ENCODE results near the gene FAM181A. TPM values are rescaled to one million over a fixed set of nuclear protein-coding genes. Genes with fewer than 3 reads are reported as not detected.

FAM181A gene
- total RNA-seq, 1 experiment from 2014 or later: not detected

DNA sequence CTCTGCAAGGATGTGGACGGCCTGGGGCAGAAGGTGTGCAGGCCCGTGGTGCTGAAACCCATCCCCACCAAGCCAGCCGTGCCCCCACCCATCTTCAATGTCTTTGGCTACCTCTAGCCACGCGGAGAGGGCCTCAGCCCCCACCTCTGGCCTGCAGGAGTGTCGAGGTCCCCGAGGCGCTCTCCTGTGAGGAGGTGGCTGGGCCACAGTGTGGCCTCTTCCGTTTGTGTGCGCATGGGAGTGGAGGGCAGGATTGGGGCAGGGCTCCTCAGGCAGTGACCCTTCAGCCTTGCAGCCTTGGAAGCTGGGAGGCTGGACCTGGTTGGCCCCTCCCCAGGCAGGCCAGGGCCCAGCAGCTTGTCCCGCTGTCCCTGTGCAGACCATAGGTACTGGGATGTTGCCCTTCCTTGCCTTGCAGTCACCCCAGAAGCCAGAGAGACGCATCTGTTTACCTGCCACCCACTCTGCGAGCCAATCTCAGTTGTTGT, 1.9 kb downstream of the FAM181A start:
- no peak overlapping the region for H2BK15ac ChIP-seq (ENCODE audit: low read depth, low read length)
- Mint-ChIP-seq H3K9me3 (no peaks in the 10 kb centered on the region), H3K27ac (no peak overlapping the region), H3K4me3 (no peak overlapping the region), H3K27me3 (ENCODE audit: low read depth) (no peaks in the 10 kb centered on the region; the same call in 1 of the 2 replicates), H3K4me1 (peaks cover 0 to under 1% of the 10 kb centered on the region in 2 experiments; a peak in 2 of 4 replicates), H3K36me3 (ENCODE audit: insufficient read depth in 1 of 3, low read depth in 3 of 3) (no peaks in the 10 kb centered on the region)
- H3K23ac ChIP-seq (ENCODE audit: insufficient read length, low read depth, low read length): no peak overlapping the region
- H4K8ac ChIP-seq (replicated peaks; ENCODE audit: insufficient read length, low read depth, low read length): no peak overlapping the region
- no peak overlapping the region for H2AK5ac ChIP-seq (ENCODE audit: insufficient read length, low read length)
- H4K5ac ChIP-seq (ENCODE audit: insufficient read length, low read depth, low read length): no peak overlapping the region
- TF ChIP-seq, protein P1, sequence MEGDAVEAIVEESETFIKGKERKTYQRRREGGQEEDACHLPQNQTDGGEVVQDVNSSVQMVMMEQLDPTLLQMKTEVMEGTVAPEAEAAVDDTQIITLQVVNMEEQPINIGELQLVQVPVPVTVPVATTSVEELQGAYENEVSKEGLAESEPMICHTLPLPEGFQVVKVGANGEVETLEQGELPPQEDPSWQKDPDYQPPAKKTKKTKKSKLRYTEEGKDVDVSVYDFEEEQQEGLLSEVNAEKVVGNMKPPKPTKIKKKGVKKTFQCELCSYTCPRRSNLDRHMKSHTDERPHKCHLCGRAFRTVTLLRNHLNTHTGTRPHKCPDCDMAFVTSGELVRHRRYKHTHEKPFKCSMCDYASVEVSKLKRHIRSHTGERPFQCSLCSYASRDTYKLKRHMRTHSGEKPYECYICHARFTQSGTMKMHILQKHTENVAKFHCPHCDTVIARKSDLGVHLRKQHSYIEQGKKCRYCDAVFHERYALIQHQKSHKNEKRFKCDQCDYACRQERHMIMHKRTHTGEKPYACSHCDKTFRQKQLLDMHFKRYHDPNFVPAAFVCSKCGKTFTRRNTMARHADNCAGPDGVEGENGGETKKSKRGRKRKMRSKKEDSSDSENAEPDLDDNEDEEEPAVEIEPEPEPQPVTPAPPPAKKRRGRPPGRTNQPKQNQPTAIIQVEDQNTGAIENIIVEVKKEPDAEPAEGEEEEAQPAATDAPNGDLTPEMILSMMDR (conservative IDR thresholded peaks at IDR 0.05): no peak
- no peak overlapping the region for H2BK120ac ChIP-seq (ENCODE audit: low read depth, low read length, poor library complexity, severe bottlenecking)
- H3K79me2 ChIP-seq (ENCODE audit: insufficient read depth, low read length): no peaks in the 10 kb centered on the region
- H3K79me1 ChIP-seq (ENCODE audit: insufficient read depth, low read depth, low read length, poor library complexity, severe bottlenecking): no peaks in the 10 kb centered on the region
- H4K20me1 ChIP-seq (ENCODE audit: control insufficient read depth, insufficient read depth, insufficient read length): no peaks in the 10 kb centered on the region
- H3K23me2 ChIP-seq (ENCODE audit: insufficient read length, low read depth, low read length, poor library complexity, severe bottlenecking): no peaks in the 10 kb centered on the region
- H2BK5ac ChIP-seq (ENCODE audit: insufficient read length, low read length): no peak overlapping the region
- no peak overlapping the region for H3K4ac ChIP-seq (ENCODE audit: low read depth, low read length)
- no peaks in the 10 kb centered on the region for H3K27me3 ChIP-seq (ENCODE audit: insufficient read depth, low read length)
- H3K9ac ChIP-seq (ENCODE audit: extremely low read depth, insufficient read length, low read length): no peak overlapping the region
- no peak overlapping the region for H3K56ac ChIP-seq (ENCODE audit: insufficient read length, low read depth, low read length)
- no peak overlapping the region for H3K27ac ChIP-seq (ENCODE audit: insufficient read length, low read depth, low read length)
- H3T11ph ChIP-seq (ENCODE audit: low read length): no peak overlapping the region
- no peak overlapping the region for H2BK12ac ChIP-seq (ENCODE audit: insufficient read length, low read depth, low read length)
- no peak overlapping the region for H3K4me2 ChIP-seq (ENCODE audit: insufficient read depth, insufficient read length, low read length)
- H2AFZ ChIP-seq (ENCODE audit: low read length): no peak overlapping the region
- H3K18ac ChIP-seq (ENCODE audit: insufficient read length, low read depth, low read length): no peak overlapping the region
- no peak for DNase-seq
- no CpG with 5 or more reads among the region's 13 CpGs for WGBS (ENCODE audit: extremely low coverage, insufficient read length, low lambda C conversion rate)
- no peaks in the 10 kb centered on the region for H3K9me3 ChIP-seq (ENCODE audit: control insufficient read depth, low read depth, low read length)
- no peak overlapping the region for H4K91ac ChIP-seq (ENCODE audit: insufficient read length, low read depth, low read length)
- H3K14ac ChIP-seq (ENCODE audit: insufficient read depth, low read length): no peak overlapping the region; the same call in 1 of the 2 replicates
- no peak overlapping the region for H2BK20ac ChIP-seq (ENCODE audit: low read depth, low read length, poor library complexity, severe bottlenecking)
- no peaks in the 10 kb centered on the region for H3K4me1 ChIP-seq (ENCODE audit: insufficient read depth, low read length)

All from H9 (cell line).